ENCODE measurements around the gene ZW10.

The ZW10 gene

DNA sequence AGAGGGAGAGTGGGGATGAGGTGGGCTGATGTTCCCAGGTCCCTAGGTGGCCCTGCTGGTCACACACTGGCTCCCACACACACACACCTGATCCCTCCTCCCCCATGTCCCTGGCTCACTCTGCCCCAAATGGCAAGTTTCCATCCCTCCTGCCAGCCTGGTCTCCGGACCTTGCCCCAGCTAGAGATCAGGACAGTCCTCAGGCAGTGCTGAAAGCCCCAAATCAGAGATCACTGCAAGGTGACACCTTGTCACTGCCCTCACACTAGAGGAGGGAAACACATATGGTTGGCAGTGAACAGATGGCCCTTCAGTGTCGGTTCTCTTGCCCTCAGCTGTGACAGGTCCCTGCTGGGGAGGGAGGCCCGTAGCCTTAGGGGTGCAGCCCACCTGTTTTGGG is 75.0 kb downstream of the ZW10 start:
- DNase-seq (ENCODE audit: extremely low read depth in 1 of 2, low read depth in 1 of 2): no peak

- no peak for DNase-seq (ENCODE audit: extremely low read depth in 1 of 2, low read depth in 1 of 2)
These were observed 75.6 kb downstream of the ZW10 start for GRCh38 chr11:113697756-113698407.

DNA sequence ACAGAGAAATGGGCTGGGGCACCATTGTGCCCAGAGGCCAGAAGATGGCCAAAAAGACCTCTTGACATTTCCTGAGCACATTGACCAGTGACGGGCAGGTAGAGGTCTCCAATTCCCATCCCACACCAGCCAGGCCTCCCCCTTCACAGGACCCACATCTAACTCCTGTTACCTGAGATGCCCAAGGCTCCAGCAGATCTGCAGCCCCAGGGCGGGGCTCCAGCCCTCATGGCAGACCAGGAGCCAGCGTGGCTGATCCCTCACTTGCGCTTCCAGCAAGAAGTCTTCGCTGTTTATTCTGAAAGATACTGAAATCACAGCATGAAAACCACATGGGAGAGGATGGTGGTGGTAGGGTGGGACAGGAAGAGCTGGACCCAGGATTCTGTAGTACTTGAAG is 76.4 kb downstream of the ZW10 start:
- DNase-seq (ENCODE audit: extremely low read depth in 1 of 2, low read depth in 1 of 2): no peak

DNA sequence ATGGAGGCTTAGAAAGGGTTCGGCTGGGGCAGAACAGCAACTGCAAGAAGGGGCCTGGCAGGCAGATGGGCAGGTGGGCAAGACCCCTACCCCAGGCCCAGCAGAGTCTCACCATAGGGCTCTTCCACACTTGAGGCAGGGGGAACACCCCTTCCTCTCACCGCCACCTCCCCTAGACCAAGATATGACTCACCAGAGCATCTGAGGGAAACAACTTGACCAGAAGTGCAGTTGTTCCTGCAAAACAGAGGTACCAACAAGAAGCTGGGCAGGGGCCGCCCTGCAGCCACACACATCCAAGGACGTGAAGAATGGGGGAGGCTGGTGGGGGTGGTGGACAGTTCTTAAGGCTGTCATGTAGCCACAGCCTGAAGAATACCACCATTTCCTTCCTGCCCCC is 78.3 kb downstream of the ZW10 start:
- DNase-seq (ENCODE audit: extremely low read depth in 1 of 2, low read depth in 1 of 2): no peak

GRCh38 chr11:113694390-113694789 is 79.1 kb downstream of the ZW10 start:
- no peak for DNase-seq (ENCODE audit: extremely low read depth in 1 of 2, low read depth in 1 of 2)

DNA sequence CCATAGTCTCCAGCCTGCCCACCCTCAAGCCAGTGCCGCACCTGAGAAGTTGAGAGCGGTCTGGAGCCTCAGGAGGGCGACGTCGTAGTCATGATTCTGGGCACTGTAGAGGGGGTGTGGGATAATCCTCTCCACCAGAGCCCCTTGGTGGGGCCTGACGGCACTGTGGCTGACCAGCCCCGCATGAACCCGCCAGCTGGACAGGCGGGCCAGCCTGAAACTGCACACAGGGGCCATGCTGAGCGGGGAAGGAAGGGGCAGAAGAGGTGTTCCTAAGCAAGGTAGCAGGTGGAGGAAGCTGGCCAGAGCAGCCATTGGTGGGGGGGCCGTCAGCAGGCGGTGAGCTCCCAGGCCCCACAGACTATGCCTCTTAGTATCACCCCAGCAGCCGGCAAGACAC is 80.5 kb downstream of the ZW10 start:
- DNase-seq (ENCODE audit: extremely low read depth in 1 of 2, low read depth in 1 of 2): no peak

DNA sequence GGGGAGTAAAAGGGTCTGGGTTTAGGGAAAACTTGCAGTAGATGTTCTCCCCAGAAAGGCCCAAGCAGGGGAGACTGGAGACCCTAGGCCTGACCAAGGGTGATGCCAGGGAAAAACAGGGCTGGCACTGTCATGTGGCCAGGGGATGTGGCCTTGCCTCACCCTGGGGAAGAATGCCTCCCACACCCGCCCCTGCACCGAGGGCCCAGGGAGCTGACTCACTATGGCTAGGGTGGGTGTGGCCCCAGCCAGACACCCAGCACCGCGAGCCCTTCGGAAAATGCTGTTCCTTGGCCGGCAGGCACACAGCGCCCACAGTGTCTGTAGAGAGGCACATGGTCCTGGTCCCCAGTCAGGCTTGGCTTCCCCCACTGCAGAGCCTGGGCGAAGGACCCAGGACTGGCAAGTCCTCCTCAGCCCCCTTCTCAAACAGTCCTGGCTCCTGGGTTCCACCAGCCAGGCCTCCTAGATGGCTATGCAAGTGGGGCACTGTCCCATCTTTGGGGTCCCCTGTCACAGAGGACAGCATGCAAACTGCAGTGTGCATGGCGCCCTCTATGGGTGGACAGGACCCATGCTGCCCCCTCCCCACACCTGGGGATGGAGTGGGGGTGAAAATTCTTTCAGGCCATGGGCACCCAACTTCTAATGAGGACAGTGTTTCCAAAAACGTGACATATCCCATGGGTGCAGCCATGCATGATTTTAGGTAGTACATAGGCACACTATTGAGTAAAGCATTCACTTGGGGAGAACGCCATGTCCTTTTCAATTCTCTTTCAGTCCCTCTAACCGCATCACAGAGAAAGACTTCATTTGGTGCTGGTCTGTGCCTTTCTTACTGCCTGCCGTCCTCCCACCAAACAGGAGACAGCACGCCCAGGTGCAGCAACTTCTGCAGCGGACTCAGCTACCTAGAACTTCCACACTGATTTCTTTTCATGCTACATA is 82.6 kb downstream of the ZW10 start:
- no peak for DNase-seq (ENCODE audit: extremely low read depth in 1 of 2, low read depth in 1 of 2)

GRCh38 chr11:113689768-113690618 is 83.5 kb downstream of the ZW10 start:
- no peak for DNase-seq (ENCODE audit: extremely low read depth in 1 of 2, low read depth in 1 of 2)

- DNase-seq (ENCODE audit: extremely low read depth in 1 of 2, low read depth in 1 of 2): no peak
These were observed 87.7 kb downstream of the ZW10 start for GRCh38 chr11:113685654-113686359.

DNA sequence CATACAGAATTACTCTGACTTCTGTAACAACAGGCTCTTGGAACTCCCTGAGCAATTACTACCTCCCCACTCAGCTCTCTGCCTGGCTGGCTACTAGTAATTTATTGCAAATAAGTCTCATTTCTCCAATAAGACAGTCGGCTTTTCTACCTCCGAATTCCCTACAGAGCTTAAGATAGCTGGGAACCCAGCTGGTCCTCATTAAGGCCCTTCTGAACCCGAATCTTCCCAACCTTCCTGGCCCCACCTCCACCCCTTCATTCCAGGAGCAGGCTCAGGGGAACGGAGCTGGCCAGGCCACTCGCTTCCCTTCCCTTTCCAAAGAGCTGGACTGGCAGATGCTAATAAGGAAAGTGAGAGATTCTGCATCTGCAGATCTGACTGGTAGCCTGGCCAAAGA is 89.0 kb downstream of the ZW10 start:
- DNase-seq (ENCODE audit: extremely low read depth in 1 of 2, low read depth in 1 of 2): no peak

DNA sequence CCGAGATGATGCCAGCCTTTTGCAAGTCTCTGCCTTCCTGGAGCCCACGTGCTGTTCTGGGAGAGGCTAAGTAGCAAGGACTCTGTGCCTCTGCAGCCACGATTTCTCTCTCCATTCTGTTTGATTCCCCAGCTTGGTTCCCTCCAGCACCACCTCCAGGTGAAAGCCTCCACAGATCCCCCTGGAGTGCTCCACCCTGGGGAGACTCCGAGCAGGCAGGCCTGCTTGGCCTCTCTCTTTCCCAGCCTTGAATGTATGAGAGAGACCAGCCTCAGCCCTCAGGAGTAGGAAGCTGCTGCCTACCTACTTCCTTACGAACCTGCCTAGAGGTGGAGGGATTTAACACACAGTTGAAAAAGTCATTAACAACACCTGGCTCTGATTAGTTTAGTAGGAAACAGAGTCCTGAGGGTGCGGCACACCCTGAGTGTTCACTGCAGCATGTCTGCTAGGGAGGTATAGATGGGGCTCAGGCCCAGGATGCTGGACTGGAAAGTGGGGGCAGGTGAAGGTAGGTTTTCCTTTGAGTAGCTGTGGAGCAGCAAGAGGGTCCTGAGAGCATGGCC is 89.9 kb downstream of the ZW10 start:
- no peak for DNase-seq (ENCODE audit: extremely low read depth in 1 of 2, low read depth in 1 of 2)

All from stimulated activated CD8-positive, alpha-beta memory T cell treated with anti-CD3 and anti-CD28 coated beads, Interleukin-7, amount 100 ng/mL, for 48 hours (primary cell).